ENCODE data around the gene FAM53C. TPM values are rescaled to one million over a fixed set of nuclear protein-coding genes. Genes with fewer than 3 reads are reported as not detected.

FAM53C gene
- total and polyA plus RNA-seq, 5 donors: 16.9 to 25.0 (median 20.6) TPM

GRCh38 chr5:138351056-138351455 is 13.0 kb downstream of the FAM53C start:
- Histone ChIP-seq H3K9me3 (ENCODE audit: control insufficient read depth, low read length) (no peaks in the 10 kb centered on the region), H3K27ac (ENCODE audit: low read length) (no peak overlapping the region), H3K27me3 (ENCODE audit: control insufficient read depth, insufficient read depth) (no peaks in the 10 kb centered on the region), H3K4me1 (ENCODE audit: control insufficient read depth, insufficient read depth, low read length) (peaks cover 3% of the 10 kb centered on the region), H3K4me3 (ENCODE audit: low read length) (no peak overlapping the region)
- DNase-seq (no peak), ATAC-seq (no peak)
- WGBS: 90% methylated on average over 1 of the region's 1 CpG
- intact Hi-C loops (cut with DNase I): no loop called here

GRCh38 chr5:138351517-138351916 is 13.5 kb downstream of the FAM53C start:
- DNase-seq: no peak
- H3K27ac ChIP-seq (ENCODE audit: low read length): no peak overlapping the region
- intact Hi-C loops (cut with DNase I): no loop called here
- H3K27me3 ChIP-seq (ENCODE audit: control insufficient read depth, insufficient read depth): no peaks in the 10 kb centered on the region
- no peaks in the 10 kb centered on the region for H3K9me3 ChIP-seq (ENCODE audit: control insufficient read depth, low read length)
- no peak overlapping the region for H3K4me3 ChIP-seq (ENCODE audit: low read length)
- ATAC-seq: no peak
- H3K4me1 ChIP-seq (ENCODE audit: control insufficient read depth, insufficient read depth, low read length): peaks cover 3% of the 10 kb centered on the region

- Histone ChIP-seq H3K27me3 (ENCODE audit: control insufficient read depth, insufficient read depth) (no peaks in the 10 kb centered on the region), H3K4me3 (ENCODE audit: low read length) (peak within 1 kb of the TSS; percentile 92), H3K4me1 (ENCODE audit: control insufficient read depth, insufficient read depth, low read length) (peaks cover 3% of the 10 kb centered on the region), H3K27ac (ENCODE audit: low read length) (peak within 1 kb of the TSS; percentile 99), H3K9me3 (ENCODE audit: control insufficient read depth, low read length) (no peaks in the 10 kb centered on the region)
- intact Hi-C loops (cut with DNase I): no loop called here
- peak; percentile 83 for ATAC-seq
- WGBS: 8% methylated on average over 29 of the region's 30 CpGs
- DNase-seq: peak; percentile 81 to 94 (median 93)
These were observed 14.1 kb downstream of the FAM53C start, which contains the start of gene KDM3B for GRCh38 chr5:138352071-138352721. TSS of gene KDM3B (plus strand) at chr5:138352685. CDS start at chr5:138352796, 111 bp downstream.

GRCh38 chr5:138352722-138353559 is 14.9 kb downstream of the FAM53C start:
- no peaks in the 10 kb centered on the region for H3K9me3 ChIP-seq (ENCODE audit: control insufficient read depth, low read length)
- intact Hi-C loops (cut with DNase I): no loop called here
- DNase-seq (peak; percentile 62 to 86 (median 84)), ATAC-seq (peak; percentile 71 to 72)
- peak overlapping the region; percentile 99 for H3K27ac ChIP-seq (ENCODE audit: low read length)
- H3K4me3 ChIP-seq (ENCODE audit: low read length): peak overlapping the region; percentile 92
- H3K27me3 ChIP-seq (ENCODE audit: control insufficient read depth, insufficient read depth): no peaks in the 10 kb centered on the region
- WGBS: under 1% methylated on average over 87 of the region's 88 CpGs
- peaks cover 3% of the 10 kb centered on the region for H3K4me1 ChIP-seq (ENCODE audit: control insufficient read depth, insufficient read depth, low read length)

- ATAC-seq: no peak
- DNase-seq: no peak
- Histone ChIP-seq H3K4me1 (ENCODE audit: control insufficient read depth, insufficient read depth, low read length) (peaks cover 3% of the 10 kb centered on the region), H3K4me3 (ENCODE audit: low read length) (peak overlapping the region; percentile 92), H3K27me3 (ENCODE audit: control insufficient read depth, insufficient read depth) (no peaks in the 10 kb centered on the region), H3K27ac (ENCODE audit: low read length) (peak overlapping the region; percentile 99), H3K9me3 (ENCODE audit: control insufficient read depth, low read length) (no peaks in the 10 kb centered on the region)
- under 1% methylated on average over 11 of the region's 11 CpGs for WGBS
- intact Hi-C loops (cut with DNase I): no loop called here
These were observed 15.6 kb downstream of the FAM53C start for GRCh38 chr5:138353560-138354080.

- no peak for ATAC-seq
- intact Hi-C loops (cut with DNase I): no loop called here
- WGBS: 16% methylated on average over 5 of the region's 5 CpGs
These were observed 16.3 kb downstream of the FAM53C start for GRCh38 chr5:138354387-138354786.

GRCh38 chr5:138354926-138355378 is 16.9 kb downstream of the FAM53C start:
- H3K4me1 ChIP-seq (ENCODE audit: control insufficient read depth, insufficient read depth, low read length): no peaks in the 10 kb centered on the region
- intact Hi-C loops (cut with DNase I): no loop called here
- H3K27me3 ChIP-seq (ENCODE audit: control insufficient read depth, insufficient read depth): no peaks in the 10 kb centered on the region
- ATAC-seq (peak in 1 of 2 donors; percentile 31), DNase-seq (no peak)
- peak overlapping the region; percentile 92 for H3K4me3 ChIP-seq (ENCODE audit: low read length)
- 20% methylated on average over 6 of the region's 6 CpGs for WGBS
- no peaks in the 10 kb centered on the region for H3K9me3 ChIP-seq (ENCODE audit: control insufficient read depth, low read length)
- H3K27ac ChIP-seq (ENCODE audit: low read length): no peak overlapping the region

More at GRCh38 chr5:138354387-138354786, 16.3 kb downstream of the FAM53C start:
- no peak for DNase-seq
- H3K27me3 ChIP-seq (ENCODE audit: control insufficient read depth, insufficient read depth): no peaks in the 10 kb centered on the region
- peak overlapping the region; percentile 34 for H3K27ac ChIP-seq (ENCODE audit: low read length)
- H3K4me3 ChIP-seq (ENCODE audit: low read length): peak overlapping the region; percentile 92
- H3K4me1 ChIP-seq (ENCODE audit: control insufficient read depth, insufficient read depth, low read length): no peaks in the 10 kb centered on the region
- H3K9me3 ChIP-seq (ENCODE audit: control insufficient read depth, low read length): no peaks in the 10 kb centered on the region

- WGBS: 58% methylated on average over 3 of the region's 3 CpGs
- DNase-seq: no peak
- ATAC-seq: no peak
- Histone ChIP-seq H3K27me3 (ENCODE audit: control insufficient read depth, insufficient read depth) (no peaks in the 10 kb centered on the region), H3K9me3 (ENCODE audit: control insufficient read depth, low read length) (no peaks in the 10 kb centered on the region), H3K4me3 (ENCODE audit: low read length) (no peak overlapping the region), H3K4me1 (ENCODE audit: control insufficient read depth, insufficient read depth, low read length) (no peaks in the 10 kb centered on the region), H3K27ac (ENCODE audit: low read length) (no peak overlapping the region)
- intact Hi-C loops (cut with DNase I): no loop called here
These were observed 21.6 kb downstream of the FAM53C start for GRCh38 chr5:138359621-138360020.

- Histone ChIP-seq H3K27me3 (ENCODE audit: control insufficient read depth, insufficient read depth) (no peaks in the 10 kb centered on the region), H3K4me1 (ENCODE audit: control insufficient read depth, insufficient read depth, low read length) (no peaks in the 10 kb centered on the region), H3K4me3 (ENCODE audit: low read length) (no peak overlapping the region), H3K9me3 (ENCODE audit: control insufficient read depth, low read length) (no peaks in the 10 kb centered on the region), H3K27ac (ENCODE audit: low read length) (no peak overlapping the region)
- intact Hi-C loops (cut with DNase I): no loop called here
- ATAC-seq (no peak), DNase-seq (no peak)
- 100% methylated on average over 1 of the region's 1 CpG for WGBS
These were observed 22.9 kb downstream of the FAM53C start for GRCh38 chr5:138360941-138361452.

- no peaks in the 10 kb centered on the region for H3K9me3 ChIP-seq (ENCODE audit: control insufficient read depth, low read length)
- DNase-seq (no peak), ATAC-seq (no peak)
- H3K27ac ChIP-seq (ENCODE audit: low read length): no peak overlapping the region
- intact Hi-C loops (cut with DNase I): no loop called here
- whole genome bisulfite sequencing: 96% methylated on average over 1 of the region's 1 CpG
- H3K4me1 ChIP-seq (ENCODE audit: control insufficient read depth, insufficient read depth, low read length): peaks cover 12% of the 10 kb centered on the region
- H3K27me3 ChIP-seq (ENCODE audit: control insufficient read depth, insufficient read depth): no peaks in the 10 kb centered on the region
- no peak overlapping the region for H3K4me3 ChIP-seq (ENCODE audit: low read length)
These were observed 26.5 kb downstream of the FAM53C start for GRCh38 chr5:138364576-138364975.

All from right cardiac atrium (tissue), 5 donors.